Keratinocyte (primary cell): ENCODE results near the gene TPRA1. TPM values are rescaled to one million over a fixed set of nuclear protein-coding genes. Genes with fewer than 3 reads are reported as not detected.

Source experiments
- DNase-seq: peaks from one replicate; pipeline ENCODE4 v3.0.0-alpha.2; 2011; ENCODE audit warnings: low read depth, missing footprints, low spot score
- FAIRE-seq: peaks from 2 replicates; lab custom pipeline; 2011; peaks lifted over from hg19 to GRCh38; lab: Jason Lieb, UNC
- H2AFZ ChIP-seq: 2 replicates; pipeline ENCODE4 v1.6.0; 2012; ENCODE audit warnings: low read length, control low read depth, inconsistent platforms; ENCODE audit not compliant: control insufficient read depth
- H3K27ac ChIP-seq: 2 replicates; pipeline ENCODE4 v1.5.1; 2011; ENCODE audit warnings: low read length; ENCODE audit not compliant: control insufficient read depth, insufficient read depth
- H3K27me3 ChIP-seq: 3 replicates; pipeline ENCODE4 v1.6.0; 2011; ENCODE audit warnings: low read length; ENCODE audit not compliant: control insufficient read depth, insufficient read depth; ENCODE audit errors: extremely low read depth
- H3K36me3 ChIP-seq, 2 experiments: 2 replicates in 1 of 2; 3 replicates in 1 of 2; pipeline ENCODE4 v1.5.1; 2011; ENCODE audit warnings: low read length in 2 of 2, mild to moderate bottlenecking in 1 of 2; ENCODE audit not compliant: control insufficient read depth in 2 of 2, insufficient read depth in 2 of 2; ENCODE audit errors: extremely low read depth in 1 of 2
- H3K4me1 ChIP-seq: 3 replicates; pipeline ENCODE4 v1.5.1; 2011; ENCODE audit warnings: low read length; ENCODE audit not compliant: control insufficient read depth, insufficient read depth; ENCODE audit errors: extremely low read depth
- H3K4me2 ChIP-seq: 3 replicates; pipeline ENCODE4 v1.6.0; 2011; ENCODE audit warnings: low read depth, low read length; ENCODE audit not compliant: control insufficient read depth, insufficient read depth; ENCODE audit errors: extremely low read depth
- H3K4me3 ChIP-seq, 3 experiments: fragments of 200-600 bp in 1 of 3; sonication (generic) in 1 of 3; 2 replicates in 2 of 3; 3 replicates in 1 of 3; pipeline ENCODE4 v1.5.1; 2011 to 2016; ENCODE audit warnings: low read length in 3 of 3, mild to moderate bottlenecking in 3 of 3, control low read depth in 2 of 3, inconsistent platforms in 1 of 3, low read depth in 1 of 3, mixed read lengths in 1 of 3, mixed run types in 1 of 3, moderate library complexity in 1 of 3; ENCODE audit not compliant: control insufficient read depth in 2 of 3, insufficient read depth in 2 of 3; ENCODE audit errors: extremely low read depth in 1 of 3
- H3K79me2 ChIP-seq: 2 replicates; pipeline ENCODE4 v1.6.0; 2012; ENCODE audit warnings: low read length; ENCODE audit not compliant: control insufficient read depth, insufficient read depth
- H3K9ac ChIP-seq: 3 replicates; pipeline ENCODE4 v1.6.0; 2011; ENCODE audit warnings: low read length; ENCODE audit not compliant: control insufficient read depth, insufficient read depth; ENCODE audit errors: extremely low read depth
- H3K9me1 ChIP-seq: 3 replicates; pipeline ENCODE4 v1.6.0; 2011; ENCODE audit warnings: low read length; ENCODE audit not compliant: control insufficient read depth, insufficient read depth; ENCODE audit errors: extremely low read depth
- H3K9me3 ChIP-seq: 2 replicates; pipeline ENCODE4 v1.5.1; 2012; ENCODE audit warnings: low read depth, low read length; ENCODE audit not compliant: control insufficient read depth
- H4K20me1 ChIP-seq: 3 replicates; pipeline ENCODE4 v1.6.0; 2011; ENCODE audit warnings: low read length; ENCODE audit not compliant: control insufficient read depth, insufficient read depth; ENCODE audit errors: extremely low read depth
- CTCF ChIP-seq, 3 experiments: IDR thresholded peaks in 1 of 3; conservative IDR thresholded peaks in 1 of 3; optimal IDR thresholded peaks in 1 of 3; 2 replicates in 2 of 3; 3 replicates in 1 of 3; pipeline versions ENCODE3 to v1.5.1; 2011; ENCODE audit warnings: low read length in 3 of 3, mild to moderate bottlenecking in 3 of 3, moderate library complexity in 2 of 3, control low read depth in 1 of 3, inconsistent platforms in 1 of 3; ENCODE audit not compliant: insufficient read depth in 2 of 3; ENCODE audit errors: extremely low read depth in 1 of 3
- EZH2 ChIP-seq: IDR thresholded peaks from one replicate; pipeline ENCODE4 v1.6.1; 2012; ENCODE audit warnings: inconsistent platforms, mild to moderate bottlenecking, low read length, moderate library complexity
- dilution Hi-C: fragments of 300-500 bp; cut with MboI; formaldehyde crosslinking; loops from one replicate; pipeline ENCODE4 v1.7.0; 2020; ENCODE audit warnings: low sequenced_read_pairs; ENCODE audit not compliant: extremely low pct_ligation_motif_present
- polyA plus RNA-seq, 5 experiments: library from polyadenylated mRNA; depleted of rRNA in 3 of 5; stranded (reverse) in 3 of 5; stranded (forward) in 1 of 5; unstranded in 1 of 5; fragments of >200 nt; gene quantifications; 1 replicate in 1 of 5; 2 replicates in 3 of 5; 3 replicates in 1 of 5; pipeline versions ENCODE4 v1.2.1 to v1.2.3, GENCODE V29; 2011 to 2012; ENCODE audit warnings: missing spikeins in 2 of 5, low read depth in 1 of 5, low replicate concordance in 1 of 5

TPRA1 gene
- polyA plus RNA-seq, 1 donor (not counting 4 experiments of a cell fraction or from before 2014, with no cell fraction given), result 22.2 TPM

- no peak overlapping the region for H3K27ac ChIP-seq
- TF ChIP-seq CTCF (optimal IDR thresholded peaks at IDR 0.05 in 1 of 3, IDR thresholded peaks at IDR 0.05 in 1 of 3, conservative IDR thresholded peaks at IDR 0.05 in 1 of 3; ENCODE audit: extremely low read depth in 1 of 3, insufficient read depth in 2 of 3, low read length in 3 of 3), result no peak
- no peak for TF ChIP-seq EZH2
- H3K36me3 ChIP-seq, result peaks cover 8 to 49% of the 10 kb centered on the region in 2 experiments
- no peaks in the 10 kb centered on the region for H3K27me3 ChIP-seq
- dilution Hi-C loops, result no loop called here
- no peak for DNase-seq
- no peak overlapping the region for H3K4me3 ChIP-seq
- FAIRE-seq, result no peak
- no peaks in the 10 kb centered on the region for H3K9me1 ChIP-seq
- H3K4me2 ChIP-seq, result no peak overlapping the region
- no peaks in the 10 kb centered on the region for H4K20me1 ChIP-seq
- no peak overlapping the region for H2AFZ ChIP-seq
- no peaks in the 10 kb centered on the region for H3K9me3 ChIP-seq
- H3K79me2 ChIP-seq, result no peaks in the 10 kb centered on the region
- no peak overlapping the region for H3K9ac ChIP-seq
- H3K4me1 ChIP-seq, result no peaks in the 10 kb centered on the region
Measured at GRCh38 chr3:127611251-127611650, 20.7 kb upstream of the TPRA1 start.

GRCh38 chr3:127610105-127610504 is 19.6 kb upstream of the TPRA1 start:
- no peaks in the 10 kb centered on the region for H3K27me3 ChIP-seq
- no peak overlapping the region for H3K4me2 ChIP-seq
- H3K79me2 ChIP-seq, result no peaks in the 10 kb centered on the region
- no peak overlapping the region for H3K9ac ChIP-seq
- peaks cover 8 to 50% of the 10 kb centered on the region in 2 experiments for H3K36me3 ChIP-seq
- no peak overlapping the region for H3K27ac ChIP-seq
- no peaks in the 10 kb centered on the region for H4K20me1 ChIP-seq
- dilution Hi-C loops, result no loop called here
- FAIRE-seq, result no peak
- no peak for TF ChIP-seq EZH2
- TF ChIP-seq CTCF (optimal IDR thresholded peaks at IDR 0.05 in 1 of 3, IDR thresholded peaks at IDR 0.05 in 1 of 3, conservative IDR thresholded peaks at IDR 0.05 in 1 of 3; ENCODE audit: extremely low read depth in 1 of 3, insufficient read depth in 2 of 3, low read length in 3 of 3), result no peak
- DNase-seq, result no peak
- H3K9me1 ChIP-seq, result no peaks in the 10 kb centered on the region
- H3K9me3 ChIP-seq, result no peaks in the 10 kb centered on the region
- no peak overlapping the region for H2AFZ ChIP-seq
- H3K4me3 ChIP-seq, result no peak overlapping the region
- H3K4me1 ChIP-seq, result no peaks in the 10 kb centered on the region
